ENCODE results near the gene ATP5PO. TPM values are rescaled to one million over a fixed set of nuclear protein-coding genes. Genes with fewer than 3 reads are reported as not detected.
"Not testable (repeated sequence)": the region's sequence is repeated elsewhere in the genome, so short reads cannot be mapped to it uniquely, and the experiment has no call there.

The ATP5PO gene
- total RNA-seq, 1 donor from 2014 or later = 100 TPM

DNA sequence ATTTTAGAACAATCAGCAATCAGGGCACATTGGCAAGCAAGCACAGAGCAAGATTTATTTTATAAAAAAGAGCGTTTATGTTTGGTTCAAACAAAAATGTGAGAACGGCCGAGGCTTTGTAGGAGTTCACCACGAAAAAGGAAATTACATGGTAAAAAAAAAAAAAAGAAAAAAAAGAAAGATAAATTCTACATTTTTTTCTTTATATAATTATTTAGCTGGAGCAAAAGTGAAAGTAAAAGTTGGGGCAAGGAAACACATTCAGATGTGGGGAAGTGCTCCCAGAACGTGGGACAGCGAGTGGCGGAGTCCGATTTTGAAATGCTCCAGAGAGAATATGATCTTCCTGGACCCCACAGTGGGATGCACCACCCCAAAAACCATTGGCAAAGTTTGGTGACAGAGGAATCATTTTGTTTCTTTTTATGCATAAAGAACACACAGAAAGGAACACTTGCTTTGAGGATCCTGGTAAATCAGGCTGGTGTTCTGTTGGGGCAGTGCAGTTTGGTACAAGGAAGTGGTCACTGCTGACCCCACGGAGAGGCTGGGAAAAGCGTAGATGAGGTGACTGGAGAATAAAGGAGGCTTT lies 16.3 kb upstream of the ATP5PO start:
- Histone ChIP-seq H3K27ac (peak overlapping the region; percentile 75), H3K36me3 (no peaks in the 10 kb centered on the region), H3K27me3 (ENCODE audit: low read depth) (no peaks in the 10 kb centered on the region), H3K4me1 (peaks cover 15% of the 10 kb centered on the region), H3K4me3 (peak overlapping the region; percentile 53), H3K9me3 (no peaks in the 10 kb centered on the region)
- intact Hi-C loops (cut with DNase I) = no loop called here
- DNase-seq = no peak
- peak; percentile 62 to 81 for ATAC-seq
- TF ChIP-seq, protein P1, sequence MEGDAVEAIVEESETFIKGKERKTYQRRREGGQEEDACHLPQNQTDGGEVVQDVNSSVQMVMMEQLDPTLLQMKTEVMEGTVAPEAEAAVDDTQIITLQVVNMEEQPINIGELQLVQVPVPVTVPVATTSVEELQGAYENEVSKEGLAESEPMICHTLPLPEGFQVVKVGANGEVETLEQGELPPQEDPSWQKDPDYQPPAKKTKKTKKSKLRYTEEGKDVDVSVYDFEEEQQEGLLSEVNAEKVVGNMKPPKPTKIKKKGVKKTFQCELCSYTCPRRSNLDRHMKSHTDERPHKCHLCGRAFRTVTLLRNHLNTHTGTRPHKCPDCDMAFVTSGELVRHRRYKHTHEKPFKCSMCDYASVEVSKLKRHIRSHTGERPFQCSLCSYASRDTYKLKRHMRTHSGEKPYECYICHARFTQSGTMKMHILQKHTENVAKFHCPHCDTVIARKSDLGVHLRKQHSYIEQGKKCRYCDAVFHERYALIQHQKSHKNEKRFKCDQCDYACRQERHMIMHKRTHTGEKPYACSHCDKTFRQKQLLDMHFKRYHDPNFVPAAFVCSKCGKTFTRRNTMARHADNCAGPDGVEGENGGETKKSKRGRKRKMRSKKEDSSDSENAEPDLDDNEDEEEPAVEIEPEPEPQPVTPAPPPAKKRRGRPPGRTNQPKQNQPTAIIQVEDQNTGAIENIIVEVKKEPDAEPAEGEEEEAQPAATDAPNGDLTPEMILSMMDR (IDR thresholded peaks at IDR 0.05) = no peak

DNA sequence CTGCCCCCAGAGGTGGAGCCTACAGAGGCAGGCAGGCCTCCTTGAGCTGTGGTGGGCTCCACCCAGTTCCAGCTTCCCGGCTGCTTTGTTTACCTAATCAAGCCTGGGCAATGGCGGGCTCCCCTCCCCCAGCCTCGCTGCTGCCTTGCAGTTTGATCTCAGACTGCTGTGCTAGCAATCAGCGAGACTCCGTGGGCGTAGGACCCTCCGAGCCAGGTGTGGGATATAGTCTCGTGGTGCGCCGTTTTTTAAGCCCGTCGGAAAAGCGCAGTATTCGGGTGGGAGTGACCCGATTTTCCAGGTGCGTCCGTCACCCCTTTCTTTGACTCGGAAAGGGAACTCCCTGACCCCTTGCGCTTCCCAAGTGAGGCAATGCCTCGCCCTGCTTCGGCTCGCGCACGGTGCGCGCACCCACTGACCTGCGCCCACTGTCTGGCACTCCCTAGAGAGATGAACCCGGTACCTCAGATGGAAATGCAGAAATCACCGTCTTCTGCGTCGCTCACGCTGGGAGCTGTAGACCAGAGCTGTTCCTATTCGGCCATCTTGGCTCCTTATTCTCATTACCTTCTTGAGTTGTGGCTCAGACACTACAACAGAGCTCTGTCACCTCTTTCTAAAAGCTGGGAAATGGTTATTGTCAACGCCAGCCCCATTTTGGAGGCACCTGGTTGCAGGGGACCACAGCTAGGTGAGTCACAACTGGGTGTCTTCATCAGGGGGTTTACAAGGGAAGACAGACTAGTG lies 15.6 kb upstream of the ATP5PO start:
- DNase-seq; H3K27me3 ChIP-seq (ENCODE audit: low read depth); H3K36me3 ChIP-seq; H3K9me3 ChIP-seq; intact Hi-C loops (cut with DNase I); H3K4me1 ChIP-seq: not testable (repeated sequence)
- peak overlapping the region; percentile 75 for H3K27ac ChIP-seq
- ATAC-seq = peak in 1 of 2 donors; percentile 61
- H3K4me3 ChIP-seq = peak overlapping the region; percentile 53

GRCh38 chr21:33926248-33926647 lies 10.6 kb upstream of the ATP5PO start:
- ATAC-seq; H3K4me1 ChIP-seq; intact Hi-C loops (cut with DNase I); H3K4me3 ChIP-seq; H3K27me3 ChIP-seq (ENCODE audit: low read depth); H3K9me3 ChIP-seq; H3K27ac ChIP-seq; DNase-seq; H3K36me3 ChIP-seq: not testable (repeated sequence)

DNA sequence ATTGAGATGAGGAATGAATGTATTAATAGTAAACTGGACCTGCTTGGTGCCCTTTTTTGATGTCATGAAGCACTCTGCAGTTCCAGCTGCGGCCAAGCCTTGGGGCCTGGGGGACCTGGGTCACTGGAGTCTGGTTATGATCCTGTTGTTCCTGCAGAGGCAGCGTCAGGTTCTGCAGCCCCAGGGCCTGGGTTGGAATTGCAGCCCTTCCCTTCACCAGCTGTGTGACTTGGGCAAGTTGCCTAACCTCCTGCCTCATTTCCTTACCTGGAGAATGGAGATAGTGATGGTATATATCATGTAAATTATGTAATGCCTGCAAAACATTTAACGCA lies 9.1 kb upstream of the ATP5PO start:
- no peak for ATAC-seq
- Histone ChIP-seq H3K27ac (no peak overlapping the region), H3K4me1 (peaks cover 7% of the 10 kb centered on the region), H3K36me3 (no peaks in the 10 kb centered on the region), H3K4me3 (no peak overlapping the region), H3K27me3 (ENCODE audit: low read depth) (no peaks in the 10 kb centered on the region), H3K9me3 (no peaks in the 10 kb centered on the region)
- TF ChIP-seq, protein P1 (IDR thresholded peaks at IDR 0.05) = no peak
- intact Hi-C loops (cut with DNase I) = loop anchor here (5.0 kb wide), 1 partner anchor 423 kb away; no protein-coding TSS in a partner anchor
- no peak for DNase-seq

DNA sequence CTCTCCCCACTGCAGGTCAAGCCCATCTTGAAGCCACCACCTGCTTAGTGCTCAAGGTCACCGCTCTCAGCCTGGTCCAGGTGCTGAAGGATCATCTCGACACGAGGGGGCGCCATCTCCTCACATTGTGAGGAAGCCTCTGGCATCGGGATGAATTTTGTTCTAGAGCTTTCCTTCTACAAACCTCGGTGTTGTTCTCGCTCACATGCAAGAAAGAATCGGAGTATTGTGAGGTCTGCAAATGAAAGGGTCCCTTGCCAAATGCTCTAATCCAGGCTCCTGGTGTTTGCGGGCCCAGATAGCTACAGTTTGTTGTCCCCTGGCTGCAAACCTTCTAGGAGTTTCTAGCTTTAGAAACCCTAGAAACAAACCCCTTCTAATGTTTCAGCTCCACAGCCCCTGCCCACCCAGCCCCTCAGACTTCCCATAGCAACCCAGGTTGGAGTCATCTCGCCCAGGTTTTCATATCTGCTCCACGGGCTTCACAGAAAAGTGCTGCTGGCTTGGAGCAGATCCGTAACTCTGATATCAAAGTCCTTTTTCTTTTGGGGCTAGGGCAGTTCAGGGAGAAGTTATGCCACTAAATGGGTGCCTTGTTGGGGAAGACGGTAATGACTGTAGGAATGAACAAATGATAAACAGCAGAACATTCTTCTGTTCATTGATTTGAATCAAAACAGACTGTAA lies 8.6 kb upstream of the ATP5PO start:
- peak; percentile 94 for ATAC-seq
- no peak overlapping the region for H3K27ac ChIP-seq
- no peaks in the 10 kb centered on the region for H3K36me3 ChIP-seq
- H3K27me3 ChIP-seq (ENCODE audit: low read depth) = no peaks in the 10 kb centered on the region
- peak; percentile 91 for DNase-seq
- intact Hi-C loops (cut with DNase I) = loop anchor here (5.0 kb wide), 1 partner anchor 423 kb away; no protein-coding TSS in a partner anchor
- H3K9me3 ChIP-seq = no peaks in the 10 kb centered on the region
- no peak overlapping the region for H3K4me3 ChIP-seq
- TF ChIP-seq, protein P1 (IDR thresholded peaks at IDR 0.05) = peak; percentile 91
- H3K4me1 ChIP-seq = peaks cover 7% of the 10 kb centered on the region

- TF ChIP-seq, protein P1 (IDR thresholded peaks at IDR 0.05) = no peak
- Histone ChIP-seq H3K27me3 (ENCODE audit: low read depth) (no peaks in the 10 kb centered on the region), H3K36me3 (peaks cover 14% of the 10 kb centered on the region), H3K9me3 (no peaks in the 10 kb centered on the region), H3K27ac (no peak overlapping the region), H3K4me3 (no peak overlapping the region), H3K4me1 (peaks cover 23% of the 10 kb centered on the region)
- intact Hi-C loops (cut with DNase I) = no loop called here
- ATAC-seq = no peak
- no peak for DNase-seq
Observed at GRCh38 chr21:33917421-33917820, 1.8 kb upstream of the ATP5PO start.

All from lower lobe of right lung (tissue), 2 donors.